ENCODE data around the gene PHAF1. TPM values are rescaled to one million over a fixed set of nuclear protein-coding genes. Genes with fewer than 3 reads are reported as not detected.

PHAF1 gene
- total and polyA plus RNA-seq, 2 of the 8 experiments (the other 6 are each of a cell fraction or from before 2014, with no cell fraction given) = 18.6 to 26.4 TPM

DNA sequence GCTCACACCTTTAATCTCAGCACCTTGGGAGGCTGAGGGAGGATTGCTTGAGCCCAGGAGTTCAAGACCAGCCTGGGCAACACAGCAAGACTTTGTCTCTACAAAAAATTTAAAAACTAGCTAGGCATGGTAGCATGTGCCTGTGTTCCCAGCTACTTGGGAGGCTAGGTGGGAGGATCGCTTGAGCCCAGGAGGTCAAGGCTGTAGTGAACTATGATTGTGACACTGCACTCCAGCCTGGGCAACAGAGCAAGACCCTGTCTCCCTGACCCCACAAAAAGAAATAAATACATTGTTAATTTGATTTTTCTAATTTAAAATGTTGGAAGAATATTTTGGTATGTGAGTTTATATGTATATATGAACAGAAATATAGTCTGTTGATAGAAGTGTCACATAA, 22.4 kb upstream of the PHAF1 start:
- Histone ChIP-seq H2BK5ac (ENCODE audit: low read depth, low read length) (no peak overlapping the region), H2BK12ac (ENCODE audit: low read depth, low read length) (no peak overlapping the region), H2AFZ (ENCODE audit: low read length) (no peak overlapping the region), H2AK5ac (ENCODE audit: low read depth, low read length) (no peak overlapping the region), H4K8ac (ENCODE audit: extremely low read depth, insufficient read depth, low read length) (no peak overlapping the region), H3K56ac (replicated peaks; ENCODE audit: insufficient read length, low read depth, low read length) (no peak overlapping the region), H3K79me1 (ENCODE audit: low read depth, low read length) (no peaks in the 10 kb centered on the region), H3K9ac (replicated peaks in 1 of 4; ENCODE audit: extremely low read depth in 1 of 4, low read depth in 3 of 4, low read length in 3 of 4) (no peak overlapping the region), H3K27ac (ENCODE audit: low read depth, low read length) (no peak overlapping the region), H4K91ac (replicated peaks; ENCODE audit: insufficient read length, low read length) (no peak overlapping the region), H3K23ac (ENCODE audit: insufficient read length) (no peak overlapping the region), H3K4me1 (replicated peaks in 1 of 4; ENCODE audit: control insufficient read depth in 3 of 4, insufficient read depth in 4 of 4, low read length in 3 of 4) (no peaks in the 10 kb centered on the region), H2BK20ac (ENCODE audit: low read length) (no peak overlapping the region), H3K18ac (ENCODE audit: extremely low read depth, low read length) (no peak overlapping the region), H3K27me3 (replicated peaks in 1 of 4; ENCODE audit: control insufficient read depth in 3 of 4, extremely low read depth in 1 of 4, insufficient read depth in 3 of 4, low read length in 3 of 4) (no peaks in the 10 kb centered on the region), H2BK120ac (replicated peaks; ENCODE audit: low read depth, low read length) (no peak overlapping the region), H4K5ac (ENCODE audit: insufficient read length, low read depth, low read length) (no peak overlapping the region), H2BK15ac (ENCODE audit: low read length) (no peak overlapping the region), H3K4me3 (ENCODE audit: extremely low read depth in 1 of 4, insufficient read depth in 2 of 4, low read depth in 3 of 4, low read length in 4 of 4) (no peak overlapping the region), H3K9me3 (ENCODE audit: insufficient read depth in 2 of 2, low read depth in 1 of 2, low read length in 1 of 2) (no peaks in the 10 kb centered on the region), H3K36me3 (ENCODE audit: control insufficient read depth in 2 of 4, insufficient read depth in 4 of 4, low read length in 3 of 4) (no peaks in the 10 kb centered on the region), H3K79me2 (ENCODE audit: control insufficient read depth in 1 of 2, insufficient read depth in 2 of 2, low read length in 2 of 2) (no peaks in the 10 kb centered on the region), H3K4me2 (ENCODE audit: insufficient read depth in 1 of 2, low read depth in 2 of 2, low read length in 2 of 2) (no peak overlapping the region), H4K20me1 (replicated peaks in 1 of 2; ENCODE audit: control insufficient read depth in 1 of 2, insufficient read depth in 2 of 2, low read length in 2 of 2) (peaks cover 0 to 1% of the 10 kb centered on the region in 2 experiments), H3K23me2 (ENCODE audit: low read depth, low read length) (no peaks in the 10 kb centered on the region), H3K14ac (ENCODE audit: insufficient read length) (no peak overlapping the region), H3K4ac (replicated peaks; ENCODE audit: insufficient read length, low read depth, low read length) (no peak overlapping the region)
- DNase-seq (ENCODE audit: low read depth in 1 of 2, low spot score in 2 of 2) (no peak), FAIRE-seq (no peak)
- ChIA-PET CTCF (ENCODE audit: partially characterized antibody) (interaction anchor here (1.0 to 1.5 kb wide), 5 partner anchors 14 to 133 kb away, joined by 3 to 6 read pairs (median 4); no protein-coding TSS in a partner anchor), POLR2A (ENCODE audit: partially characterized antibody) (no interaction called here)
- TF ChIP-seq RBBP5 (IDR thresholded peaks at IDR 0.05; ENCODE audit: borderline replicate concordance, low read depth, low read length) = no peak
- no peak for TF ChIP-seq KDM5A (IDR thresholded peaks at IDR 0.05; ENCODE audit: low read length)
- TF ChIP-seq HDAC2 (IDR thresholded peaks at IDR 0.05; ENCODE audit: borderline replicate concordance in 1 of 2, low read depth in 2 of 2, low read length in 2 of 2) = no peak
- no peak for TF ChIP-seq FOSL1 (IDR thresholded peaks at IDR 0.05; ENCODE audit: insufficient read depth, low read depth, low read length)
- no peak for TF ChIP-seq SP4 (IDR thresholded peaks at IDR 0.05; ENCODE audit: low read length)
- TF ChIP-seq SP2 (IDR thresholded peaks at IDR 0.05; ENCODE audit: low read length) = no peak
- TF ChIP-seq ATF3 (IDR thresholded peaks at IDR 0.05; ENCODE audit: insufficient read depth, low read depth, low read length) = no peak
- no peak for TF ChIP-seq CHD1 (IDR thresholded peaks at IDR 0.05; ENCODE audit: low read depth, low read length)
- no peak for TF ChIP-seq RFX5 (IDR thresholded peaks at IDR 0.05; ENCODE audit: borderline replicate concordance, low read depth, low read length)
- no peak for TF ChIP-seq TAF1 (IDR thresholded peaks at IDR 0.05; ENCODE audit: low read depth, low read length)
- TF ChIP-seq PHF8 (conservative IDR thresholded peaks at IDR 0.05; ENCODE audit: low read depth, low read length) = no peak
- TF ChIP-seq POLR2A (IDR thresholded peaks at IDR 0.05; ENCODE audit: control extremely low read depth in 1 of 2, low read depth in 2 of 2, low read length in 2 of 2) = no peak
- no peak for TF ChIP-seq SIRT6 (IDR thresholded peaks at IDR 0.05; ENCODE audit: low read length)
- TF ChIP-seq GABPA (IDR thresholded peaks at IDR 0.05; ENCODE audit: borderline replicate concordance, insufficient read depth, low read length) = no peak
- WGBS, 2 experiments (ENCODE audit: extremely low coverage in 1 of 2, insufficient coverage in 1 of 2, insufficient read length in 1 of 2, insufficient replicate concordance in 2 of 2, low coverage in 1 of 2, low lambda C conversion rate in 2 of 2, missing lambda C conversion rate in 1 of 2) = 96% methylated on average over 1 of the region's 1 CpG; no CpG with 5 or more reads in 1 of the 2 experiments

Measured in H1 (cell line).